Stimulated activated CD8-positive, alpha-beta memory T cell treated with anti-CD3 and anti-CD28 coated beads, Interleukin-2, amount 100 ng/mL, for 1 hour (primary cell): ENCODE data around the gene BRIX1.

Experiments
- DNase-seq, 2 donors: peaks; one replicate each; pipeline ENCODE4 v3.0.0-alpha.2; 2020; ENCODE audit warnings: low read depth in 2 of 2

The BRIX1 gene

GRCh38 chr5:34915139-34915855 is at the start of gene BRIX1, which contains the start of gene RAD1:
Gene BRIX1 (plus strand): TSS chr5:34915711. CDS start chr5:34915739, 28 bp downstream.
Gene RAD1 (minus strand): TSS chr5:34915504. CDS start chr5:34914892, 612 bp downstream.
- peak; percentile 86 to 87 for DNase-seq

- DNase-seq = no peak
Observed at GRCh38 chr5:34866989-34867471, 48.5 kb upstream of the BRIX1 start.

- DNase-seq = no peak
Observed at GRCh38 chr5:34867660-34868059, 47.9 kb upstream of the BRIX1 start.

- DNase-seq = no peak
Observed at GRCh38 chr5:34868791-34869190, 46.7 kb upstream of the BRIX1 start.

- DNase-seq = no peak
Observed at GRCh38 chr5:34869256-34869655, 46.3 kb upstream of the BRIX1 start.

GRCh38 chr5:34870382-34870781 is 45.1 kb upstream of the BRIX1 start:
- DNase-seq = no peak

GRCh38 chr5:34876275-34876674 is 39.2 kb upstream of the BRIX1 start:
- no peak for DNase-seq

GRCh38 chr5:34881246-34881645 is 34.3 kb upstream of the BRIX1 start:
- DNase-seq = no peak

- DNase-seq = no peak
Observed at GRCh38 chr5:34886392-34887119, 29.0 kb upstream of the BRIX1 start.

GRCh38 chr5:34889394-34889793 is 26.1 kb upstream of the BRIX1 start:
- DNase-seq = no peak

- no peak for DNase-seq
Observed at GRCh38 chr5:34891981-34892380, 23.5 kb upstream of the BRIX1 start.

GRCh38 chr5:34892414-34892813 is 23.1 kb upstream of the BRIX1 start:
- no peak for DNase-seq

GRCh38 chr5:34894716-34895115 is 20.8 kb upstream of the BRIX1 start:
- DNase-seq = no peak

- no peak for DNase-seq
Observed at GRCh38 chr5:34895641-34896419, 19.7 kb upstream of the BRIX1 start.

GRCh38 chr5:34897646-34898045 is 17.9 kb upstream of the BRIX1 start:
- DNase-seq = no peak

GRCh38 chr5:34898258-34898895 is 17.1 kb upstream of the BRIX1 start:
- DNase-seq = peak; percentile 12 to 25

GRCh38 chr5:34899066-34899465 is 16.4 kb upstream of the BRIX1 start:
- no peak for DNase-seq

- DNase-seq = no peak
Observed at GRCh38 chr5:34900652-34901051, 14.9 kb upstream of the BRIX1 start.

- no peak for DNase-seq
Observed at GRCh38 chr5:34903260-34903659, 12.3 kb upstream of the BRIX1 start.

GRCh38 chr5:34905564-34905963 is 9.9 kb upstream of the BRIX1 start:
- DNase-seq = no peak

- no peak for DNase-seq
Observed at GRCh38 chr5:34913072-34913471, 2.4 kb upstream of the BRIX1 start.

GRCh38 chr5:34914671-34915138 is 806 bp upstream of the BRIX1 start:
- DNase-seq = no peak
